CD14-positive monocyte (primary cell): ENCODE measurements around the gene ARHGAP10. TPM values are rescaled to one million over a fixed set of nuclear protein-coding genes. Genes with fewer than 3 reads are reported as not detected.

Source experiments
- DNase-seq, 3 donors: peaks; one replicate each; pipeline ENCODE4 v3.0.0-alpha.2; 2011 to 2022
- H2AFZ ChIP-seq: 2 replicates; pipeline ENCODE4 v1.6.0; 2012; ENCODE audit warnings: mild to moderate bottlenecking, low read depth, low read length, inconsistent platforms; ENCODE audit not compliant: insufficient read depth, poor library complexity, severe bottlenecking
- H3K27ac ChIP-seq, 2 donors: 1 replicate in 1 of 2; 2 replicates in 1 of 2; pipeline ENCODE4 v1.5.1; 2012 to 2013; ENCODE audit warnings: low read length in 2 of 2, control low read depth in 1 of 2, inconsistent platforms in 1 of 2, low read depth in 1 of 2, mild to moderate bottlenecking in 1 of 2
- H3K27me3 ChIP-seq, 2 donors: one replicate each; pipeline versions ENCODE4 v1.6.0 to v1.6.1; 2011 to 2013; ENCODE audit warnings: low read length in 2 of 2; ENCODE audit not compliant: control insufficient read depth in 2 of 2, insufficient read depth in 2 of 2
- H3K36me3 ChIP-seq, 2 donors: replicated peaks in 1 of 2; 1 replicate in 1 of 2; 2 replicates in 1 of 2; pipeline versions ENCODE4 v1.5.1 to v1.6.1; 2012 to 2013; ENCODE audit warnings: low read length in 2 of 2, control low read depth in 1 of 2, inconsistent platforms in 1 of 2, mild to moderate bottlenecking in 1 of 2; ENCODE audit not compliant: insufficient read depth in 2 of 2, control insufficient read depth in 1 of 2
- H3K4me1 ChIP-seq, 2 donors: 1 replicate in 1 of 2; 2 replicates in 1 of 2; pipeline versions ENCODE4 v1.5.1 to v1.6.1; 2012 to 2013; ENCODE audit warnings: low read length in 2 of 2, control low read depth in 1 of 2, inconsistent platforms in 1 of 2, mild to moderate bottlenecking in 1 of 2, moderate library complexity in 1 of 2; ENCODE audit not compliant: insufficient read depth in 2 of 2, control insufficient read depth in 1 of 2
- H3K4me2 ChIP-seq: replicated peaks from 2 replicates; pipeline ENCODE3; 2012; ENCODE audit warnings: low read length, moderate library complexity, mild to moderate bottlenecking; ENCODE audit not compliant: poor library complexity, severe bottlenecking; ENCODE audit errors: extremely low read depth
- H3K4me3 ChIP-seq, 3 experiments: fragments of 200-600 bp in 1 of 3; sonication (generic) in 1 of 3; replicated peaks in 1 of 3; 1 replicate in 2 of 3; 2 replicates in 1 of 3; pipeline ENCODE4 v1.5.1; 2011 to 2013; ENCODE audit warnings: low read length in 3 of 3, mild to moderate bottlenecking in 3 of 3, control low read depth in 2 of 3, low read depth in 2 of 3, inconsistent platforms in 1 of 3, moderate library complexity in 1 of 3
- H3K79me2 ChIP-seq: 2 replicates; pipeline ENCODE4 v1.6.0; 2012; ENCODE audit warnings: mild to moderate bottlenecking, control low read depth, inconsistent platforms, low read length, moderate library complexity; ENCODE audit not compliant: insufficient read depth
- H3K9ac ChIP-seq: 2 replicates; pipeline ENCODE4 v1.6.0; 2017; ENCODE audit warnings: low read length, mild to moderate bottlenecking; ENCODE audit not compliant: insufficient read depth, poor library complexity, severe bottlenecking
- H3K9me3 ChIP-seq, 2 donors: replicated peaks in 1 of 2; 1 replicate in 1 of 2; 2 replicates in 1 of 2; pipeline versions ENCODE4 v1.5.1 to v1.6.1; 2012 to 2013; ENCODE audit warnings: low read length in 2 of 2, control low read depth in 1 of 2; ENCODE audit not compliant: control insufficient read depth in 1 of 2, insufficient read depth in 1 of 2
- H4K20me1 ChIP-seq: 2 replicates; pipeline ENCODE4 v1.6.0; 2012; ENCODE audit warnings: mild to moderate bottlenecking, low read length, control low read depth, moderate library complexity; ENCODE audit not compliant: insufficient read depth
- H3K27ac Mint-ChIP-seq, 7 donors: one replicate each; pipeline ENCODE4 v1.8.0; 2020; ENCODE audit warnings: mild to moderate bottlenecking in 7 of 7, mixed read lengths in 7 of 7, moderate library complexity in 6 of 7, inconsistent platforms in 2 of 7
- H3K27me3 Mint-ChIP-seq, 3 donors: one replicate each; pipeline ENCODE4 v1.8.0; 2021 to 2022; ENCODE audit warnings: low read depth in 3 of 3, mild to moderate bottlenecking in 3 of 3, mixed read lengths in 3 of 3, moderate library complexity in 3 of 3, inconsistent platforms in 1 of 3
- H3K36me3 Mint-ChIP-seq, 2 donors: one replicate each; pipeline ENCODE4 v1.8.0; 2020; ENCODE audit warnings: mixed read lengths in 2 of 2, inconsistent platforms in 1 of 2, mild to moderate bottlenecking in 1 of 2
- H3K4me1 Mint-ChIP-seq: one replicate; pipeline ENCODE4 v1.8.0; 2020; ENCODE audit warnings: mild to moderate bottlenecking, mixed read lengths
- H3K4me3 Mint-ChIP-seq, 2 donors: one replicate each; pipeline ENCODE4 v1.8.0; 2020; ENCODE audit warnings: mild to moderate bottlenecking in 2 of 2, mixed read lengths in 2 of 2, moderate library complexity in 1 of 2
- H3K9me3 Mint-ChIP-seq, 7 donors: one replicate each; pipeline ENCODE4 v1.8.0; 2020 to 2022; ENCODE audit warnings: mixed read lengths in 7 of 7, mild to moderate bottlenecking in 6 of 7, moderate library complexity in 6 of 7, inconsistent platforms in 2 of 7
- CTCF ChIP-seq: fragments of 200-600 bp; IDR thresholded peaks from one replicate; pipeline ENCODE4 v1.8.0; 2022; ENCODE audit warnings: antibody characterized with exemption, mild to moderate bottlenecking
- WGBS: methylation state at CpG from one replicate; pipeline ENCODE4 v1.1.5; 2013; ENCODE audit warnings: missing lambda C conversion rate; ENCODE audit not compliant: insufficient coverage; 5-methylcytosine and 5-hydroxymethylcytosine counted together
- intact Hi-C, 2 donors: fragments of 100-400 bp; cut with micrococcal nuclease; formaldehyde crosslinking; loops; one replicate each; pipeline versions ENCODE4 v1.15.0 to v1.15.1; 2023
- polyA plus RNA-seq, 3 donors: library from polyadenylated mRNA; depleted of rRNA in 1 of 3; unstranded in 2 of 3; stranded (reverse) in 1 of 3; fragments of 300-500 nt in 2 of 3; fragments of >200 nt in 1 of 3; fragmentation: Illumina TruSeq in 2 of 3; gene quantifications; 1 replicate in 2 of 3; 2 replicates in 1 of 3; pipeline ENCODE4 v1.2.3, GENCODE V29; 2012 to 2021

The ARHGAP10 gene
- polyA plus RNA-seq, 3 donors = 1.7 to 4.3 (median 3.0) TPM

- H3K4me1 ChIP-seq = no peaks in the 10 kb centered on the region
- H3K9me3 Mint-ChIP-seq = peaks cover 0 to 5% (median 2%) of the 10 kb centered on the region in 7 donors
- no peak overlapping the region for H2AFZ ChIP-seq
- H4K20me1 ChIP-seq = no peaks in the 10 kb centered on the region
- H3K4me3 Mint-ChIP-seq = no peak overlapping the region
- H3K27ac ChIP-seq = no peak overlapping the region
- no peak overlapping the region for H3K27ac Mint-ChIP-seq
- H3K36me3 Mint-ChIP-seq = peaks cover 0 to 9% of the 10 kb centered on the region in 2 donors
- H3K4me2 ChIP-seq = no peak overlapping the region
- H3K4me1 Mint-ChIP-seq = no peaks in the 10 kb centered on the region
- no peaks in the 10 kb centered on the region for H3K79me2 ChIP-seq
- 100% methylated on average over 1 of the region's 5 CpGs for WGBS
- H3K27me3 ChIP-seq = no peaks in the 10 kb centered on the region
- H3K9ac ChIP-seq = no peak overlapping the region
- H3K36me3 ChIP-seq = no peaks in the 10 kb centered on the region
- no peak overlapping the region for H3K4me3 ChIP-seq
- intact Hi-C loops = no loop called here
- H3K27me3 Mint-ChIP-seq = no peaks in the 10 kb centered on the region
- no peak for TF ChIP-seq CTCF
- no peak for DNase-seq
- H3K9me3 ChIP-seq = no peaks in the 10 kb centered on the region
Measured at GRCh38 chr4:147747787-147748454, 16.0 kb downstream of the ARHGAP10 start.

- Mint-ChIP-seq H3K9me3 (peaks cover 0 to 4% (median 0%) of the 10 kb centered on the region in 7 donors), H3K4me3 (no peak overlapping the region), H3K27ac (peak overlapping the region in 1 of 7 donors; percentile 26), H3K27me3 (no peaks in the 10 kb centered on the region), H3K36me3 (peaks cover 4% of the 10 kb centered on the region in 2 donors), H3K4me1 (no peaks in the 10 kb centered on the region)
- H3K4me1 ChIP-seq = no peaks in the 10 kb centered on the region
- no peak for TF ChIP-seq CTCF
- H3K27me3 ChIP-seq = no peaks in the 10 kb centered on the region
- no peaks in the 10 kb centered on the region for H3K79me2 ChIP-seq
- no peak overlapping the region for H2AFZ ChIP-seq
- H3K4me3 ChIP-seq = no peak overlapping the region
- H4K20me1 ChIP-seq = no peaks in the 10 kb centered on the region
- H3K4me2 ChIP-seq = no peak overlapping the region
- no peak for DNase-seq
- H3K27ac ChIP-seq = no peak overlapping the region
- no peak overlapping the region for H3K9ac ChIP-seq
- 100% methylated on average over 2 of the region's 3 CpGs for WGBS
- no peaks in the 10 kb centered on the region for H3K9me3 ChIP-seq
- no peaks in the 10 kb centered on the region for H3K36me3 ChIP-seq
- intact Hi-C loops = no loop called here
Measured at GRCh38 chr4:147749811-147750321, 18.0 kb downstream of the ARHGAP10 start.
